ENCODE measurements around the gene TBC1D1. TPM values are rescaled to one million over a fixed set of nuclear protein-coding genes. Genes with fewer than 3 reads are reported as not detected.
A peak's percentile ranks its signal among the peaks of the same experiment; 100 is the strongest.

The TBC1D1 gene
- total RNA-seq, 1 donor from 2014 or later, result 113 TPM

GRCh38 chr4:38049545-38050170, 158.8 kb downstream of the TBC1D1 start:
- no peaks in the 10 kb centered on the region for H3K27me3 Mint-ChIP-seq (ENCODE audit: low read depth)
- peaks cover 10% of the 10 kb centered on the region for H3K36me3 Mint-ChIP-seq (ENCODE audit: low read depth)
- no peak overlapping the region for H3K27ac Mint-ChIP-seq (ENCODE audit: unreplicated experiment)

GRCh38 chr4:38050560-38051350, 159.9 kb downstream of the TBC1D1 start:
- Mint-ChIP-seq H3K36me3 (ENCODE audit: low read depth) (peaks cover 8% of the 10 kb centered on the region), H3K27me3 (ENCODE audit: low read depth) (no peaks in the 10 kb centered on the region), H3K27ac (ENCODE audit: unreplicated experiment) (no peak overlapping the region), H3K4me1 (peaks cover 11% of the 10 kb centered on the region), H3K9me3 (no peaks in the 10 kb centered on the region), H3K4me3 (no peak overlapping the region)
- TF ChIP-seq, protein P1, sequence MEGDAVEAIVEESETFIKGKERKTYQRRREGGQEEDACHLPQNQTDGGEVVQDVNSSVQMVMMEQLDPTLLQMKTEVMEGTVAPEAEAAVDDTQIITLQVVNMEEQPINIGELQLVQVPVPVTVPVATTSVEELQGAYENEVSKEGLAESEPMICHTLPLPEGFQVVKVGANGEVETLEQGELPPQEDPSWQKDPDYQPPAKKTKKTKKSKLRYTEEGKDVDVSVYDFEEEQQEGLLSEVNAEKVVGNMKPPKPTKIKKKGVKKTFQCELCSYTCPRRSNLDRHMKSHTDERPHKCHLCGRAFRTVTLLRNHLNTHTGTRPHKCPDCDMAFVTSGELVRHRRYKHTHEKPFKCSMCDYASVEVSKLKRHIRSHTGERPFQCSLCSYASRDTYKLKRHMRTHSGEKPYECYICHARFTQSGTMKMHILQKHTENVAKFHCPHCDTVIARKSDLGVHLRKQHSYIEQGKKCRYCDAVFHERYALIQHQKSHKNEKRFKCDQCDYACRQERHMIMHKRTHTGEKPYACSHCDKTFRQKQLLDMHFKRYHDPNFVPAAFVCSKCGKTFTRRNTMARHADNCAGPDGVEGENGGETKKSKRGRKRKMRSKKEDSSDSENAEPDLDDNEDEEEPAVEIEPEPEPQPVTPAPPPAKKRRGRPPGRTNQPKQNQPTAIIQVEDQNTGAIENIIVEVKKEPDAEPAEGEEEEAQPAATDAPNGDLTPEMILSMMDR (conservative IDR thresholded peaks at IDR 0.05), result no peak
- DNase-seq (ENCODE audit: low read depth, low spot score), result no peak

More at GRCh38 chr4:38049545-38050170, 158.8 kb downstream of the TBC1D1 start:
- no peak overlapping the region for H3K4me3 Mint-ChIP-seq
- DNase-seq (ENCODE audit: low read depth, low spot score), result no peak
- TF ChIP-seq, protein P1 (conservative IDR thresholded peaks at IDR 0.05), result no peak
- no peaks in the 10 kb centered on the region for H3K9me3 Mint-ChIP-seq
- peaks cover 11% of the 10 kb centered on the region for H3K4me1 Mint-ChIP-seq

DNA sequence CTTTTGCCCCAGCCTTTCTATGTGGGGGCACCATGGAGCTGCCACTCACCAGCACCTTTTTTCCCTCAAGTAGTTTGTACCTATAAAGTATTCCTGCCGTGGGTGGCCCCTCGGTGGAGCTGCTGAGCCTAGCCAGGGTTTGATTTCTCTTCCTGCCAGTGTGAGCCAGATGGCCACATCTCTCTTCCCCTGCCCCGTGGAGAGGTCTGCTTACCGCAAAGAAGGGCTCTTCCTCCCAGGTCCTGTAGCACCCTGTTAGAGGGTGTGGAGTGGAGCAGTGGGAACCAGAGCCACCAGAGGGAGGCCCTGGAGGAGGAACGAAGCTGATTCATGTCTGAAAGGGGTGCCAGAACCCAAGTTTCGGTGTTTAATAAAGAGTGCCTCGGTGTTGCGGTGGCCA, 164.7 kb downstream of the TBC1D1 start:
- H3K27me3 Mint-ChIP-seq (ENCODE audit: low read depth), result no peaks in the 10 kb centered on the region
- no peak overlapping the region for H3K27ac Mint-ChIP-seq (ENCODE audit: unreplicated experiment)
- peaks cover 5% of the 10 kb centered on the region for H3K36me3 Mint-ChIP-seq (ENCODE audit: low read depth)
- DNase-seq (ENCODE audit: low read depth, low spot score), result no peak
- TF ChIP-seq, protein P1 (conservative IDR thresholded peaks at IDR 0.05), result no peak
- peaks cover 13% of the 10 kb centered on the region for H3K4me1 Mint-ChIP-seq
- no peak overlapping the region for H3K4me3 Mint-ChIP-seq
- H3K9me3 Mint-ChIP-seq, result no peaks in the 10 kb centered on the region

- DNase-seq (ENCODE audit: low read depth, low spot score), result no peak
- H3K27ac Mint-ChIP-seq (ENCODE audit: unreplicated experiment), result no peak overlapping the region
- TF ChIP-seq, protein P1 (conservative IDR thresholded peaks at IDR 0.05), result no peak
- no peak overlapping the region for H3K4me3 Mint-ChIP-seq
- peaks cover 5% of the 10 kb centered on the region for H3K36me3 Mint-ChIP-seq (ENCODE audit: low read depth)
- peaks cover 15% of the 10 kb centered on the region for H3K4me1 Mint-ChIP-seq
- no peaks in the 10 kb centered on the region for H3K9me3 Mint-ChIP-seq
- H3K27me3 Mint-ChIP-seq (ENCODE audit: low read depth), result no peaks in the 10 kb centered on the region
These were observed 165.3 kb downstream of the TBC1D1 start for GRCh38 chr4:38056011-38056685.

DNA sequence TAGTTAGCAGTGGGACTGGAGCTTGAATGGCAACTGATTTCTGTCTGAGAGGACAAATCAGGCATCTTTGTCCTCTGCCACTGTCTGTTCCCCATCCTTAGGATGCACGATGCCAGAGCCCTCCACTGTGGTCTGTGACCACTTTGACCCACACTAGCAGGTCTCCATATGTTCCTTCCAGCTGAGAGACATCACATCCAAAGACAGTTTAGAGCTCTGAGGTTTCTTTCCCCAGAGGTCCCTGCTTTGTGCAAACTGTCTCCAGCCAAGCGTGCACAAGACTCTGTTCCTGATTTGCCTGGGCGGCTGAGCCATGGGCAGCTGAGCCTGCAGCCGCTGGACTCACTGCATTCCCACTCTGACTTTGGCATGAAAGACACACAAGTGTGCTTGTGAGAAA, 167.3 kb downstream of the TBC1D1 start:
- Mint-ChIP-seq H3K27ac (ENCODE audit: unreplicated experiment) (peak overlapping the region; percentile 38), H3K4me3 (no peak overlapping the region), H3K9me3 (no peaks in the 10 kb centered on the region), H3K4me1 (peaks cover 28% of the 10 kb centered on the region), H3K27me3 (ENCODE audit: low read depth) (no peaks in the 10 kb centered on the region), H3K36me3 (ENCODE audit: low read depth) (peaks cover 5% of the 10 kb centered on the region)
- TF ChIP-seq, protein P1 (conservative IDR thresholded peaks at IDR 0.05), result no peak
- DNase-seq (ENCODE audit: low read depth, low spot score), result no peak
